GM21825 (cell line): ENCODE measurements around the gene RTN4RL1.
"Not testable (repeated sequence)": the region's sequence is repeated elsewhere in the genome, so short reads cannot be mapped to it uniquely, and the experiment has no call there.

ENCODE experiments used
- ATAC-seq: cut with Tn5 transposase; IDR thresholded peaks from one replicate; pipeline ENCODE4 v1.9.1; 2021; ENCODE audit warnings: mild to moderate bottlenecking, moderate library complexity; ENCODE audit not compliant: unreplicated experiment

The RTN4RL1 gene

DNA sequence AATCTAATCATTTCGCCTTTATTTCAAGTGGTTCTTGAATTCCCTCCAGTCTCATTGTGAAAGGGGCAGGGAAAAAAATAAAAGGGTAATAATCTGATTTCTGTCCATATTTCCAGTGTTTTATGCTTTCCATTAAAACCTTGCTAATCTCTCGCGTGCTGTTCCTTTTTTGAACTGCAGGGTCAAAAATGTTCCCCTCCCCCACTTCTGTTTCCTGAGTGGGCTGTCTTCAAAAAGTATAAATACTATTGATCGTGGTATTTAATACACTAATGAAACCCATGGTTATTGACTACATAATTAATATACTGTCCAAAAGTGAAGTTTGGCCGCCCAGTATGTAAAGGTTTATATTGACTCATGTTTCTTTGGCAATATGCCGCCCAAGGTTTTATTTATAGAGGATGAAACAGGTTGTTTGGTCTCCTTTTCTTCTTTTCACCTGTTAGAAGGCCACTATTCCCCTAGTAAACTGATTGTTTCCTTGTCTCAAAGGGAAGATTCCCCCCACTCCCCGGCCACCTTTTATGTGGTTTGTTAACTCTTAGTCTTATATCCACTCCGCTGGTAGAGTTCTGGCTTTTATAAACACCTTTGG is 125.6 kb downstream of the RTN4RL1 start:
- ATAC-seq = no peak

GRCh38 chr17:1898872-1899271 is 126.3 kb downstream of the RTN4RL1 start:
- ATAC-seq = no peak

GRCh38 chr17:1898332-1898731 is 126.8 kb downstream of the RTN4RL1 start:
- no peak for ATAC-seq

DNA sequence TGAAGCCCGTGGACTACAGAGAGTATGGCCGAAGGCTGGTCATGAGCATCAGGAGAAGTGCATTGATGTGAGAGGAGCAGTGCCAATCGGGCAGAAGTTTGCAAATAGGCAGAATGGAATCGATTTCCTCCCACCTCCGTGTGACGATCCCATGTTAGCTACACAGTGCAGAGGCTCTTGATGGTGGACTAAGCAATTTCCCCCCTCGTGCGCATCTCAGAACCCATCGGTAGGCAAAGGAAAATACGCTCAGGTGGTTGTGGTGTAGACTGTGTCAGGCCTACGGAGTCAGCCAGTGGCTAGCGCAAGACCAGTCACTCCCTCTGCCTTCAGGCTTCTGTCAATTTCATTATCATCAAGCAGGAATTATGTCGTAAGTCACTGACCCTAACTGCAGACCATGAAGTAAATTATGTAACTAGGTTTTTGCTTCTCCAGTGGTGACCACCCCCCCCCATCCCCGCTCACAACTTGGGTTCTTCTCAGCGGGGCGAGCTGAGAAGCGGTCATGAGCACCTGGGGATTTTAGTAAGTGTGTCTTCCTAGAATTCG is 128.0 kb downstream of the RTN4RL1 start:
- no peak for ATAC-seq

DNA sequence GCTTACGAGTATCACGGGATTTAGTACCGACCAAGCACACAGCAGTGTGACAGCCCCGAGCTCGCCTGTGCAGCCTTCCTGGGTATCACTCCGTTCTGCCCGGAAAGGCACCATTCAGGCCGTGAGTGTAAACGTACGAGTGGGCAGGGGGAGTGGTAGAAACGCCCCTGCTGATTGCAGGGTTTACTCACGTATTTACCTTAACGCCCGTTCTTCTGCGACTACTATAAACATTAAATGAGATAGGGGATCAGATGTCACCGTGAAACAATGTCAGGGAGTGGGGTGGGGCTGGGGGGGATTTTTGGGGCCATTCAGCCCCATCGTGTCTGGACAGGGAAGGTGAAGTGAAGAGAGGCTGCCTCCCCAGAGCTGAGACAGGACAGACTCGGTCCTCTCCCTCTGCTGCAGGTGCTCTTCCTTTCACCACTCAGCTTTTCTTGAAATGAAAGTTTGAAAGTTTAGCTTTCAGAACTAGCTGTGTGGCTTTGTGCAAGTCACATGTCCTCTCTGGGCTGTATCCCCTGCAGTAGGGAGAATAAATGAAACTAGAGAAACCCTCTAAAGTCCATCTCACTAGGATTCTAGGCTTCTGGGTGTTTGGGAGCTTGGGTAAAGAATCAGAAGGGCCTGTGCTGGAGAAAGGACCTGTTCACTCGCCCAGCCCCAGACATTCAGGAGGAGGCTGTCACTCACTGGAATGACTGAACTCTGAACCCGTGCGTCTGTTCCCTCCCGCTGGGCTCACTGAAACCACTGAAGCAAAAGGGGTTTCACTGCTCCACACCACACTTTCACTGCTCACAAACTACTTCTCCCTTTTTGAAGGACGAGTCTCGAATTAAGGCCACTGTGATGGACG is 128.7 kb downstream of the RTN4RL1 start:
- no peak for ATAC-seq

DNA sequence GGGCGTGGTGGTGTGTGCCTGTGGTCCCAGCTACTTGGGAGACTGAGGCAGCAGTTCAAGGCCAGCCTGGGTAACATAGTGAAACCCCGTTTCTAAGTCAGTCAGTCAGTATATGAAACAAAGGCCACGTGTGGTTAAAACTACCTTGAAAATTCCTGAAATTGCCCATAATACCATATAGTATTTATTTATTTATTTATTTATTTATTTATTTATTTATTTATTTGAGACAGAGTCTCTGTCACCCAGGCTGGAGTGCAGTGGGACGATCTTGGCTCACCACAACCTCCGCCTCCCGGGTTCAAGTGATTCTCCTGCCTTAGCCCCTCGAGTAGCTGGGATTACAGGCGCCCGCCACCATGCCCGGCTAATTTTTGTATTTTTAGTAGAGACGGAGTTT is 129.7 kb downstream of the RTN4RL1 start:
- ATAC-seq = not testable (repeated sequence)

DNA sequence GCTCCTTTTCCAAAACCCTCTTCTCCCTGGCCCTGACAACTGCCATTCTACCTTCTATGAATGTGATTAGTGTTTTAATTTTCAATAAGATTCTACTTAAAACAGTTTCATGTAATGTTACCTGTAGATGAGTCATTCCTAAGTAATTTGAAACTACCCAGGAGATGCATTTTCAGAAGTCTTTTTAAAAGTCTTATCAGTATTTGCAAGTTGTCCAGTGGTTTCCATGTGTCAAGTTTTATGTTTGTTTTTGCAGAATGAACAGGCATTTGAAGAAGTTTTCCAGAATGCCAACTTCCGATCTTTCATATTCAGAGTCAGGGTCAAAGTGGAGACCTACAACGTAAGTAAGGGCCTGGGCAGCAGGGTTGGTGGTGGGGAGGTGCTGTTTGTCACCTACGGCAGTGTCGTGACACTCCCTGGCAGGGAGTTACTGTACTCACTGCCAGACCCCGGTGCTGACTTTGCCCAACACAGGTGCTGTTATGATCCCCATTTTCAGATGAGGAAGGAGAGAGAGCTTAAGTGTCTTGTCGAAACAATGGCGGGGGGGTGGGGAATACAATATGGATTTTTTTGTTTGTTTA is 130.3 kb downstream of the RTN4RL1 start:
- ATAC-seq = no peak

DNA sequence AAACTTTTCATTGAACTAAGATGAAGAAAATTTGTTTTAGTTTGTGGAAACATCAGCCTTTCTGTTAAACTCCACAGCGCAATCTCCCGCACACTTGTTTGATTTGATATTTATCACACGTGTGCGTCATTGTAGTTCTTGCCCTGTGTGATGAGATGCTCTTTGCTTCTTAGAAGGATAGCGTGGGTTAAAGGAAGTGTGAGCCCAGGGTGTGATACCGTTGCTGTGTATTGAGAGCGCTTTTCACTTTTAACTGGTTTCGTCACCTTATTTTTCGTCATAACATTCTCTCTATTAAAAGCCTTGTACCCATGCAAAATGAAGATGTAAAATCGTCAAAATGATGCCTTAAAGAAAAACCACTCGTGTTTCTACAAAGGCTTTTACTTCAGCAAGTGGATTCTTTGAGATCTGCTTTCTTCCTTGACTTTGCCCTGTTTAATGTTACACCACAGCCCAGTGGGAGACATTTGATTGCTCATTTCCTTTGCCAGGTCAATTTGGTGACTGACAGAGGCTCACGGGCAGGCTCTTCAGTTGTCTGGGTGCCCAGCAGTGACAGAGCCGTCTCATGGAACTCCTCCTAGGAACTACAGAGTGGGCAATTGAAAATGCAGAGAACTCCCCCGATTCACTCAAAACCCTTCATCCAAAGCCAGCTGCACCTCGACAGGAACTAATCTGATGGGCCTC is 134.2 kb downstream of the RTN4RL1 start:
- ATAC-seq = no peak

DNA sequence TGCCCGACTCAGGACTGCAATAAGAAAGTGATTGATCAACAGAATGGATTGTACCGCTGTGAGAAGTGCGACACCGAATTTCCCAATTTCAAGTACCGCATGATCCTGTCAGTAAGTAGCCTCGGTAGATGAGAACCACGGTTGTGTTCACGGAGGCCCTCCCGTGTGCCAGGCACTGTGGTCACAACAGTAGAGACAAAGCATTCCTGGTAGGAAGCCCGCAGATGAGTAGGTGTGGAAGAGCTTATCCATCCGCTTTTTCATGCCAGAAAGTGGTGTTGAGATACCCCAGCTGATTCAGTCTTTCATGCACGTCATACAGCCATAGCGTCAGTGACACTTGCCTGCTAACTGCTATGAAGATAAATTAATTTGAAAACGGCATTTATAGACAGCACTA is 136.4 kb downstream of the RTN4RL1 start:
- ATAC-seq = no peak
